ENCODE measurements around the gene SEMA5B. TPM values are rescaled to one million over a fixed set of nuclear protein-coding genes. Genes with fewer than 3 reads are reported as not detected.

Gene SEMA5B
- total RNA-seq, 4 donors from 2014 or later, result 0.29 to 25.4 (median 4.5) TPM; not detected in 1

DNA sequence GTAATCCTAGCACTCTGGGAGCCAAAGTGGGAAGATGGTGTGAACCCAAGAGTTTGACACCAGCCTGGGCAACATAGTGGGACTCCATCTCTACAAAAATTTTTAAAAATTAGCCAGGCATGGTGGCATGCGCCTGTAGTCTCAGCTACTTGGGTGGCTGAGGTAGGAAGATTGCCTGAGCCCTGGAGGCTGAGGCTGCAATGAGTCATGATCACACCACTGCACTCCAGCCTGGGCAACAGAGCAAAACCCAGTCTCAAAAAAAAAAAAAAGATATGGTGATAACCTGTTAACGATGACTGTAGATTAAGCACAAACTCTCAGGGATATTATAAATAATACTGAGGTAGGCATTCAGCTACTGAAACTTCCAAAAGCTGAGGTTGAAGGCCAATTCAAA, 125.2 kb downstream of the SEMA5B start:
- intact Hi-C loops (cut with DNase I; ENCODE audit: low total_unique reads), result no loop called here

DNA sequence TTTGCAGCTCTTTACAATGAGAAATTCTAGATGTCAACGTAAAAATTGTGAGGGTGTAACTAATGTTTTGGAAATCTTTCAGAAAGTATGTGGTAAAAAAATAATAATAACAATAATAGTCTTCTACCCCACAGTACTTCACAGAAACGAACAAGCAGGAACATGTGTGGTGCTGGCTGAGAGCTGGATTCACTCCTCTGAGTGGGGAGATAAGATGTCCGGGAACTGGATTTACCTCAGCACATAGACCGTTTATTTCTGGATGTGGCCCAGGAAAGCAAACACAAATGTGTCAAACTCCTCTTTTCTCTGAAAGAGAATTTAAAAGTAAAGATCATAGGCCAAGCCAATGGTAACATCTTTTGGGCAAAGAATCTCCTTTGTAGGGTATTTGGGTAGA, 129.3 kb downstream of the SEMA5B start:
- no peak for TF ChIP-seq POLR2A (IDR thresholded peaks at IDR 0.05)
- TF ChIP-seq, protein P1, sequence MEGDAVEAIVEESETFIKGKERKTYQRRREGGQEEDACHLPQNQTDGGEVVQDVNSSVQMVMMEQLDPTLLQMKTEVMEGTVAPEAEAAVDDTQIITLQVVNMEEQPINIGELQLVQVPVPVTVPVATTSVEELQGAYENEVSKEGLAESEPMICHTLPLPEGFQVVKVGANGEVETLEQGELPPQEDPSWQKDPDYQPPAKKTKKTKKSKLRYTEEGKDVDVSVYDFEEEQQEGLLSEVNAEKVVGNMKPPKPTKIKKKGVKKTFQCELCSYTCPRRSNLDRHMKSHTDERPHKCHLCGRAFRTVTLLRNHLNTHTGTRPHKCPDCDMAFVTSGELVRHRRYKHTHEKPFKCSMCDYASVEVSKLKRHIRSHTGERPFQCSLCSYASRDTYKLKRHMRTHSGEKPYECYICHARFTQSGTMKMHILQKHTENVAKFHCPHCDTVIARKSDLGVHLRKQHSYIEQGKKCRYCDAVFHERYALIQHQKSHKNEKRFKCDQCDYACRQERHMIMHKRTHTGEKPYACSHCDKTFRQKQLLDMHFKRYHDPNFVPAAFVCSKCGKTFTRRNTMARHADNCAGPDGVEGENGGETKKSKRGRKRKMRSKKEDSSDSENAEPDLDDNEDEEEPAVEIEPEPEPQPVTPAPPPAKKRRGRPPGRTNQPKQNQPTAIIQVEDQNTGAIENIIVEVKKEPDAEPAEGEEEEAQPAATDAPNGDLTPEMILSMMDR (IDR thresholded peaks at IDR 0.05), result no peak
- H3K9me3 ChIP-seq, result no peaks in the 10 kb centered on the region
- H3K27me3 ChIP-seq, result no peaks in the 10 kb centered on the region
- H3K36me3 ChIP-seq, result no peaks in the 10 kb centered on the region
- H3K27ac ChIP-seq, result no peak overlapping the region
- intact Hi-C loops (cut with DNase I; ENCODE audit: low total_unique reads), result no loop called here
- no peak for DNase-seq
- H3K4me1 ChIP-seq, result no peaks in the 10 kb centered on the region
- H3K4me3 ChIP-seq, result no peak overlapping the region

More for the DNA sequence above, 125.2 kb downstream of the SEMA5B start:
- no peaks in the 10 kb centered on the region for H3K9me3 ChIP-seq
- H3K27me3 ChIP-seq, result no peaks in the 10 kb centered on the region
- no peak overlapping the region for H3K27ac ChIP-seq
- no peak for DNase-seq
- no peaks in the 10 kb centered on the region for H3K36me3 ChIP-seq
- H3K4me1 ChIP-seq, result no peaks in the 10 kb centered on the region
- no peak for TF ChIP-seq POLR2A (IDR thresholded peaks at IDR 0.05)
- TF ChIP-seq, protein P1 (IDR thresholded peaks at IDR 0.05), result no peak
- H3K4me3 ChIP-seq, result no peak overlapping the region

DNA sequence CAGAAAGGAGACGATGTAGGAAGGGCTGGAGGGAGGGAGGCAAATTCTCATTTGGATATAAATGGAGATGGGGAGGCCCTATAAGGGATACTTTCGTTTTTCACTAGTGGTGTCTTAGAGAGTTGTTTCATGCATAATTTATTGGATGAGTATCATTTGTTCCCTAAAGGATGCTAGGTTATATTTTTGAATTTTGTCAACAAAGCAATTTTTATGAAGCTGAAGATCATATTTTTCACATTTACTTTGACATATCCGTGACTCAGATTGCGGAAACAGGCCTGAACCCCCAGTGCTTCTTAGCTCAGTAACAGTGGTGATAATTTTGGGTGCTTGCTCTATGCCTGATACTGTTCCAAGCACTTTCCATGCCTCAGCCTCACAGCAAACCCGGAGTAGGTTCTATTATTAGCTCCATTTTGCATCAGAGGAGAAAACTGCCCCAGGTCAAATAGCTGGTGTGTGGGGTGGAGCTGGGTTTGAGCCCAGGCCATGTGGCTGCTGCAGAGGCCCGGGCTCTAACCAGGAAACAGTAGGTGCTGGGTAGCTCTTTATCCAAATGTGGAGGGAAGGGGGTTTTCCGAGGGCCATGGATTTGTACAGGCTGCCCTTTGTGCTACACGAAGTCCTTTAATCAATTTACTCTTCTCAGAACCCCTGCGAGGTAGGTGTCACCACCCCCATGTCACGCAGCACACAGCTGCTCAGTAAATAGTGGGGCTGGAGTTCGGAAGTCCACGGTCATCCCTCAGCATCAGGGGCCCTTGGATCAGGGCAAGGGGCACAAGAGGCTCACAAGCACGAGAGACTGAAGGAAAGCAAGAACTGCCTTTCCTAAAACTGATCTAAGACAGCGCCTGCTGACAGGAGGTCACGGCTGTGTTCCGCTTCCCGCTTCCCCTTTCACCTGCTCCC, 133.6 kb downstream of the SEMA5B start:
- no peak for TF ChIP-seq POLR2A (IDR thresholded peaks at IDR 0.05)
- TF ChIP-seq, protein P1 (IDR thresholded peaks at IDR 0.05), result no peak
- no peak for DNase-seq
- no peaks in the 10 kb centered on the region for H3K4me1 ChIP-seq
- no peaks in the 10 kb centered on the region for H3K9me3 ChIP-seq
- no peak overlapping the region for H3K27ac ChIP-seq
- H3K36me3 ChIP-seq, result no peaks in the 10 kb centered on the region
- no peaks in the 10 kb centered on the region for H3K27me3 ChIP-seq
- intact Hi-C loops (cut with DNase I; ENCODE audit: low total_unique reads), result no loop called here
- H3K4me3 ChIP-seq, result no peak overlapping the region

DNA sequence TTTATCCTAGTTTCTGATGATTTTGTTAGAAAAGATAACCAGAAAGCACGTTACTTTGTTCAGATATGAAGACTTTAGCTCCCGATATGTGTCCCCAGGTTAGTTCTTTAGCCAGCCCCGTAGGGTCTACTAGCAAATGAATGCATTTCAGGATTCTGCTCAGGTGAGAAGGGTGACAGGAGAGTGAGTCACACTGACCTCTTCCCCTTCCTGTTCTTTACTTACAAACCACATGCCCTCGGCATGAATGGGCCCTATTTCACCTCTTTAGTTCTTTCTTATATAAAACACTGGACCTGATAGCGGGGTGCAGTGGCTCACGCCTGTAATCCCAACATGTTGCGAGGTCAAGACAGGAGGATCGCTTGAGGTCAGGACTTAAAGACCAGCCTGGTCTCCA, 134.3 kb downstream of the SEMA5B start:
- H3K4me3 ChIP-seq, result no peak overlapping the region
- H3K36me3 ChIP-seq, result no peaks in the 10 kb centered on the region
- H3K27ac ChIP-seq, result no peak overlapping the region
- no peaks in the 10 kb centered on the region for H3K27me3 ChIP-seq
- intact Hi-C loops (cut with DNase I; ENCODE audit: low total_unique reads), result no loop called here
- no peaks in the 10 kb centered on the region for H3K9me3 ChIP-seq
- no peak for DNase-seq
- TF ChIP-seq, protein P1 (IDR thresholded peaks at IDR 0.05), result no peak
- no peak for TF ChIP-seq POLR2A (IDR thresholded peaks at IDR 0.05)
- no peaks in the 10 kb centered on the region for H3K4me1 ChIP-seq

All from uterus (tissue), 4 donors.